NCI-H146 (cell line): ENCODE results near the gene RALGAPB.
"Not testable (repeated sequence)": the region's sequence is repeated elsewhere in the genome, so short reads cannot be mapped to it uniquely, and the experiment has no call there.

Source experiments
- DNase-seq: peaks from one replicate; lab custom pipeline; 2025; lab: John Stamatoyannopoulos, UW

RALGAPB gene

DNA sequence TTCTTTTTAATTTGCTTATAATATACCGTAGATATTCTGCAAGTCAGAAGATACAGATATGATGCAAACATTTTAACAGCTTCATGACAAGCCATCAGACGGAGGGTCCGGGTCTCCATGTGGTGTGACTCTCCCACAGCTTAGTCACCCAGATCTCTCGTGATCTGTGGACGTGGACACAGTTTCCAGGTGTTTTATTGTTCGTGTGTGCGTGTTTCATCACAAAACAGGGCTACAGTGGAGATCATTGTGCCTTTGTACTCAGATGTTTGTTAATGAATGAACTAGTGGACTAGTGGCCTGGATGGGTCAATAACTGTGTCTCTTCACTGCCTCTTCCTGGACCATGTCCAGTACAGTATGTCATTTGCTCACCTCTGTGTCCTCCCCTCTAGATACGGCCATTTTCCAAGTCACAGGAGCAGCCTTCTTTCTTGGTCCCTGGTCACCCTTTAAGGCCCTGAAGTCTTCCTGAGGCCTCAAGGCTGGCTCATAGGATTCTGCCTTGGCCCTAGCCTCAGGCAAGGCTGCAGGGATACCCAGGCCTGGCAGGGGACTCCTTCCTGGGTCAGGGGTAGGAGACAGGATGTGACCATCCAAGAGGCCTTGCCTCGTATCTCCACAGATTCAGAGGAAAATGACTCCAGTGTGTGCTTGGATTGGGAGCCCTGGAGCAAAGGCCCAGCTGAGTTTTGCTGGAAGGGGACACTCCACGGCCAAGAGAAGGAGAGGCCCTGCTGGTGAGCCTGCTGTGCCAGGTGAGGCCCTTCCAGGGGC lies 112.9 kb downstream of the RALGAPB start:
- no peak for DNase-seq

DNA sequence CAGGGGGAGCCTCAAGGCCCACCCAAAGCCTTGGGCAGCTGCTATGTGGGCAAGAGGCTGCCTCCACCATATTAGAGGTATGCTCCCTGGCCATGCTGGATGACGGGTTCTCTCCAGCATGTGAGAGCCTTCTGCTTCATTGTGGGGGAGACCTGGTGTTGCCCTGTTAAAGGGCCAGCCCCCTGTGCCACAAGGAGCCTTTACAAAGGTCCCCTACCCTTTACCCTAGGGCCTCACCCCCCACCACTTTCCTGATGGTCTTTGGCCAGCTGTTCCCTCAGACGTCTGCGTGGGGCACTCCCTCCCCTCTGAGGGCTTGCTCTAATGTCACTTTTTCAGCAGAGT lies 113.5 kb downstream of the RALGAPB start:
- DNase-seq: no peak

DNA sequence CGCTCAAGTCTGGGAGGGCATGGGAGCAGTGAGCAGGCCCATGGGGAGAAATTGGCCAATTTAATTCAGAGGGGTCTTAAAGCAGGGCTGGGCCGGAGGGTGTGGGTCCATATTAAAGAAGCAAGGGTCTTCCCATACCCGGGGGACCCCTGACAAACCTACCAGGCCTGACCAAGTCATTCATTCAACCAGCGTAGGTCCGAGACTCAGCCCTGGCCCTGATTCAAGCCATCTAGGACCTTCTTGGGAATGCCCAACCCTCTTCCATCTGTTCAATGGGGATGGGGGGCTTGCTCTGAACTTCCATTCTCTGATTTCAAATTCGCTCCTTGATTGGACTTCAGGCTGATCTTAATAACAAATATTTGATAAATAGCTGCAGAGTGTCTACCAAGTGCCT lies 115.7 kb downstream of the RALGAPB start:
- no peak for DNase-seq

DNA sequence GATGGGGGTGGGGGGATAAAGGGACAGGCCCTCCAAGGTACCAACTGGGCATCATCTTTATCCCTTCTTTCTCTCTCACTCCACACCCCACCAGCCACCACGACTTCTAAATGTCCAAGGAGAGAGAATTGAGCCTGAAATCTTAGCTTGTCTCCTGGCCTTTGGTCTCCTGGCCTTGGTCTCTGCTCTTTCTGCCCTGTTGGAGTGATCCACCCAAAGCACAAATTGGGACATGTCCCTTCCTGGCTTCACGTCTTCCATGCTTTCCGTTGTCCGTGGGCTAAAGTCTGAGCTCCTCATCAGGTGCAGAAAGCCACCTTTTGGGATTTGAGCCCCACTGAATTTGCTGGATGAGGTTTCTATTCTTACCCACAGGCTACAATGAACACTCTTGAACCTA lies 116.7 kb downstream of the RALGAPB start:
- DNase-seq: no peak

DNA sequence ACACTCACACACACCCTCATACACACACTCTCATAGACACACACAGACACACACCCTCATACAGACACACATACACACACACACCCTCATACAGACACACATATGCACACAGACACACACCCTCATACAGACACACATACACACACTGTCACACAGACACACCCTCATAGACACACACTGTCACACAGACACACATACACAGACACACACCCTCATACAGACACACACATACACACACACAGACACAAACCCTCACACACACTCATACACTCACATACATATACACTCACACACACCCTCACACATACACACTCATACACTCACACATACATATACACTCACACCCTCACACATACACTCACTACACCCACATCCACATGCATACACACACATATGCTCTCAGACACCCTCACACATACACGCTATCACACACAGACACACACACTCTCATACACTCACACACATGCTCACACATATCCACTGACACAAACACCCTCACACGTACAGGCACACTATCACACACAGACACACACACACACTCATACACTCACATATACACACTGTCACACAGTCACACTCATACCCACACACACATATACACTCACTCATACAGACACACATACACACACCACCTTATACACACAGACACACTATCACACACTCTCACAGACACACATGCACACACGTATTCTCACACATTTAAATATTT lies 117.5 kb downstream of the RALGAPB start:
- DNase-seq: no peak

DNA sequence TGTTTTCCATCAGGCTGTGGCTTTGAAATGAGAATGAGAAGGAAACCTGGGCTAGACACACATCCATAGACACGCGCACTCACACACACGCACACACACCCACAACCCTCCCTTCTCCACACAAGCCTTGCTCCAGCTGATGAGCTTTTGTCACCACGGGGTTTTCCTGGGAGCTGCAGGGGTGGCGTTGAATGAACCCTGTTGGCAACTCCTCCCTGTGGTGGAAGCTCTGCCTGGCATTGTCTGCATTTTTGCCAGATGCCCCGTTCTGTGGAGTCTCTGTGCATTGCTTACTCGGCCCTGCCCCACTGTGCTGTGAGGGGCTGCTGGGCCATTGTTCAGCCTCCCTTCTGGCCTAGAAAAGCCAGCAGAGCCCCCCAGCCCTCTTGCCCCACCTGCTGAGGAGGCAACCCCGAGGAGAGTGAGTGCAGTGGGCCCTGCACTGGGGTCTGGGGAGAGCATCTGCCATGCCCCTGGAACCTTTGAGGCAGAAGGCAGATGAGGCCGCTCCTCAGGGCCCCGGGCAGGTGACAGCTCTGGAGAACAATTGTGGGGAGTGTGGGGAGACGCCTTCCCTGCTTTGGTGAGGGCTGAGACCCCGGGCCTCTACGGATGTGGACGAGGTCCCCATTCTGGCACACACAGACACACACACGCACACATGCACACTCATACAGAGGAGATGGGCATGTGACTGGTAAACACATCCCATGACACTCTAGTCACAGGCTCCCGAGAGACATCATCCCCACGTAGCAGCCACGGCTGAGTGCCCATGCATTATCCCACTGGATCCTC lies 118.2 kb downstream of the RALGAPB start:
- peak; percentile 16 for DNase-seq

DNA sequence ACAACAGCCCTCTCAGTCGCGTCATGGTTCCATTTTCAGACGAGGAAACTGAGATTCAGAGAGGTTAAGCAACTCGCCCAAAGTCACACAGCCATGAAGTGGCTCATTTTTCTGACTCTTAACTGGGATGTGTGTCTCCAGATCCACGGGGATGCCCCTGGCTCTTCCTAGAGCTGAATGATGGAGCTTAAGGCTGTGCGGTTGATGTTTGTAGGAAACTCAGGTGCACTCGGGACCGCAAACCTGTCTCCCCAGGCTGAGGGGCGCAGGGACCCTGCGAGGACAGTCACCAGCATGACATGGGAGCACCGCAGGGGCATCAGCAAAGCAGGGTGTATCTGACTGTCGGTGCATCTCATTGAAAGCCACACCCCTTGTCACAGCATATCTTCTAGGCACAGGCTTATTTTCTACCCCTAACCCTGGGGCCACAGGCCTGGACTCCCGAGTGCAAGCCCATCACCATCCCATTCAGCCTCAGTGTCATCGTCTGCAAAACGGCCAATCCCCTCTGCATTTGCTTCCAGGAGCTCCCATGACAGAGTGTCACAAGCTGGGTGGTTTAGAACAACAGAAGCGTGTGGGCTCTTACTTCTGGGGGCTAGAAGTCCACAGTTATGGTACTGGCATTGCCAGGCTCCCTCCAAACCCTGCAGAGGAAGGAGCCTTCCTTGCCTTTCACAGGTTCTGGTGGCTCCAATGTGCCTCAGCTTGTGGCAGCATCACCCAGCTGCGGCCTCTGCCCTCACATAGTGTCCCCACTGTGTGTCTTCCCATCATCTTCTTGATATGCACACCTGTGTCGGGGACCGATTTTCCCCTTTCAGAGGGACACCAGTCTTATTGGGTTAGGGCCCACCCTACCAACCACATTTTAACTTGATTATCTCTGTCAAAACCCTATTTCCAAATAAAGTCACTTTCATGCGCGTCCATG lies 119.1 kb downstream of the RALGAPB start:
- no peak for DNase-seq

DNA sequence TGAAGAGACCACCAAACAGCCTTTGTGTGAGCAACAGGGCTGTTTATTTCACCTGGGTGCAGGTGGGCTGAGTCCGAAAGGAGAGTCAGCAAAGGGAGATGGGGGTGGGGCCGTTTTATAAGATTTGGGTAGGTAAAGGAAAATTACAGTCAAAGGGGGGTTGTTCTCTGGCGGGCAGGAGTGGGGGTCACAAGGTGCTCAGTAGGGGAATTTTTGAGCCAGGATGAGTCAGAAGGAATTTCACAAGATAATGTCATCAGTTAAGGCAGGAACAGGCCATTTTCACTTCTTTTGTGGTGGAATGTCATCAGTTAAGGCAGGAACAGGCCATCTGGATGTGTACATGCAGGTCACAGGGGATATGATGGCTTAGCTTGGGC lies 119.8 kb downstream of the RALGAPB start:
- DNase-seq: not testable (repeated sequence)

DNA sequence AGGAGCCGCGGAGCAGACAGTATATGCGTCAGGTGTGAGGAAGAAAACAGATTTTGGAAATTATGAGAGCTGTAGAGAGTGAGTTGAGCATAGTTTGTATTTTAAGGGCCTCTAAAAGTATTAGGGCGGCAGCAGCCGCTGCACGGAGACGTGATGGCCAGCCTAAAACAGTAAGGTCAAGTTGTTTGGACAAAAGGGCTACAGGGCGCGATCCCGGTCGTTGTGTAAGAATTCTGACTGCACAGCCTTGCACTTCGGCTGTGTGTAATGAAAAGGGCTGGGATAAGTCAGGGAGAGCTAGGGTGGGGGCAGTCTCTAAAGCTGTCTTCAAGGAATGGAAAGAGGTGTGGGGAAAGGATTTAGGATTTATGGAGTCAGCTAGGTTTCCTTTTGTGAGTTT lies 121.6 kb downstream of the RALGAPB start:
- DNase-seq: not testable (repeated sequence)

DNA sequence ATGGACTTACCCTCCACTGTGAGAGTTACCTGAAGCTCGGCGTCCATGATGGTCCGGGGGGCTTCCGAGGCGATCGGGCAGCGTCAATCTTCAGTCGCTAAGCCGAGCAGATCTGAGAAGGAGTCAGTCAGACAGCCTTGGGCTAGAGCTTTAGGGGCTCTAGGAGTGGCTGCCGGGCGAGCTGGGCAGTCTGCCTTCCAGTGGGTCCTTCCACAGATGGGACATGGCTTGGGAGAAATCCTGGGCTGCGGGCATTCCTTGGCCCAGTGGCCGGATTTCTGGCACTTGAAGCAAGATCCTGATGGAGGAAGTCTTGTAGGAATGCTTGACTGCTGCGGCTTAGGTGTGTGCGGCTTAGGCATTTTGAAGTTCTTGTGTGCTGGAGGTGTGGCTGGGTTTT lies 123.2 kb downstream of the RALGAPB start:
- DNase-seq: not testable (repeated sequence)

DNA sequence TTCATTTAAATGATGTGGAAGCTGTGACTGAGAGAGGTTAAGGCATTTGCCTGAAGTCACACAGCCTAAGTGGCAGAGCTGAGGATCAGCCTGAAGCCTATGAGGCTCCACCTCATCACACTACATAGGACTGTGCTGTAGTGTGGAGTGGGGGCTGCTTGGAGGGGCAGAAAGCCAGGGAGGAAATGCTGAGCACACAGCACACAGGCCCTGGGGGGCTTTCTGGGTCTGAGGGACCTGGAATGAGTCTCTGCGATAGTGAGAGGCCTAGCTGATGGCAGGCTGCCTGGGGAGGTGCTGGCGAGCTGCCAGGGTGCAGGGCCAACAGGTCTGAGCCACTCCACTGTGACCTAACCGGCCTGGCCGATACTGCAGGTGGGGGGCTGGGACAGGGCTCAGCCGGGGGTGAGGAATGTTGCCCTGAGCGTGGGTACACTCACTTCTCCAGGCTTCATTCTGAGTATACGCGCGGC lies 126.8 kb downstream of the RALGAPB start:
- DNase-seq: peak; percentile 53

DNA sequence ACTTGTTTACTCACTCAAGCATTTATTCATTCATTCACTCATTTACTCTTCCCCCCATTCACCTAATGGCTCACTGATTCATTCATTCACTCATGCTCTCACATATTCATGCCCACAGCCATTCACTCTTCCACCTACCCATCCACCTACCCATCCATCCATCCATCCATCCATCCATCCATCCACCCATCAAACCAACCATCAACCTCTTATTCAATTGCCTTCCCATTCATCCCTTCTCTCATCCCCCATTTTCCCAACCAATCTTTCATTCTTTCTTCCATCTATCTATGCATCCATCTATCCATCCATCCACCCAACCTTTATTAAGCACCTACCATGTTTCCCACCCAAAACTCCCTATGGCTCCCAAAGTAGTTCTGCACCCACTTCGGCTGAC lies 127.4 kb downstream of the RALGAPB start:
- DNase-seq: no peak

DNA sequence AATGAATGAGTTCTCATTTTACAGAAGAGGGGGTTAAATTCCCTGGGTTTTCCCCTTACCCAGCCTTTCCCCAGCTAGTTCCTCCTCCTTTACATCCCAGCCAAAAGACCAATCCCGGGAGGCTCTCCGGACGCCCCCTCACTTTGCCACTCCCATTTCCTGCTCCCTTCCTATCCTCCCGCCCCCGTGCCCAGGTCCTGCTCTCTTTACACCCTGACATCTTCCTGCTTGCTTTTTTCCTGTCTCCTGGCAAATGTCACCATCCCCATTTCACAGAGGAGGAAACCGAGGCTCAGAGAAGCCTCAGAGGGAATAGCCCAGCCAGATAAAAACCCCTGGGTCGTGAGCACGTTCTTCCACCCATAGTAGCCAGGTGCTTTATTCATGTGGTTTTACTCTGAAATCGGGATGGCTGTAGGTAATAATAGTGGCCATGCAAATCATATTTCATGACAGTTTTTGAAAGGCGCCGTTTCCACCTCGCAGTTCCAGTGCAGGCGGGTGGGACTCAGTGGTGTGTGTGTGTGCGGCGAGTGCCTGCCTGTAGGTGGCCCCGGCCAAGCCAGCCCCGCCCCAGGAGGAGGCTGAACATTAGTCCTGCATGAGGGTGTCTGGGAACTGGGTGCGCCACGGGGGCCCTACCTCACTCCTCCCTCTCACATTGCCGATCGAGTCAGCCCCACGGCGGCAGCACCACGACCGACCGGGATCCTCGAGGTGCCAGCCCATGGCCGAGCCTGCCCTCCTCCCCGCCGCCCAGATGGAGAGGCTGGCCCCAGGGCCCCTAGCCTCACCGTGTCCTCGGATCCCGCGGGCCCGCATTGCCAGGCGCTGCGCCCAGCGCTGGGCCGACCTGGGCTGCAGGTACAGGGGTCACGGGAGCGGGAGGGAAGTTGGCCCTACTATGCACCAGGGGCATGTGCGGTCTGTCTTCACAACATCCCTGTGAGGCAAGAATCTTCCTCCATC lies 128.9 kb downstream of the RALGAPB start, which contains the start of gene ARHGAP40:
TSS of gene ARHGAP40 (plus strand) at position 594 of the 969 bp plus-strand sequence.
- peak; percentile 54 for DNase-seq

DNA sequence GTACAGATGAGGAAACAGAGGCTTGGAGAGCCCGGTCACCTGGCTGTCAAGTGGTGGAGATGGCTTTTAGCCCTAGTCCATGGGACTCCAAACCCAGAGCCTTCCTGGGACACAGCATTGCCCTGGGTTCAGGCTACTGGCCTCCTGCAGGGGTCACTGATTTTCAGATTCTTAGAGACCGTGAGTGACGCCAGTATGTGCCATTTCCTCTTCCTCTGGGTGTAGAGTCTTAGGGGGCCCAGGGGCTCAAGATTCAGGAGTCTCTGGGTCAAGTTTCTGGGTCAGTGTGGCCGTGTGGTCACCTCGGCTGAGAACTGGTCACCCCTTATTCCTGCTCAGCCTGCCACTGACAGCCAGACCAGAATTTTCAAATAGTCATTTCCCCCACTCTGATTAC lies 129.5 kb downstream of the RALGAPB start:
- DNase-seq: no peak

DNA sequence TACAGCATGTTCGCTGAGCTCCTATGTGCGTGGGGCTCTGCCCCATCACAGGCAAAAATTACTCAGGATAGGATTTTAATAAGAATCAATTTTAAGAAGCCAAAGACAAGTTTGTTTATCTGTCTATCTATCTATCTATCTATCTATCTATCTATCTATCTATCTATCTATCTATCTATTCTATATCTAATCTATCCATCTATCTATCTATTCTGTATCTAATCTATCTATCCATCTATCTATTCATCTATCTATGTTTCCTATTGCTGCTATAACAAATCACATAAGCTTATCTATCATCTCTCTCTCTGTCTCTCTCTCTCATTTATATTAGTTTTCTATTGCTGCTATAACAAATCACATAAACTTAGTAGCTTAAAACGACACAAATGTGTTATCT lies 130.6 kb downstream of the RALGAPB start:
- DNase-seq: no peak

DNA sequence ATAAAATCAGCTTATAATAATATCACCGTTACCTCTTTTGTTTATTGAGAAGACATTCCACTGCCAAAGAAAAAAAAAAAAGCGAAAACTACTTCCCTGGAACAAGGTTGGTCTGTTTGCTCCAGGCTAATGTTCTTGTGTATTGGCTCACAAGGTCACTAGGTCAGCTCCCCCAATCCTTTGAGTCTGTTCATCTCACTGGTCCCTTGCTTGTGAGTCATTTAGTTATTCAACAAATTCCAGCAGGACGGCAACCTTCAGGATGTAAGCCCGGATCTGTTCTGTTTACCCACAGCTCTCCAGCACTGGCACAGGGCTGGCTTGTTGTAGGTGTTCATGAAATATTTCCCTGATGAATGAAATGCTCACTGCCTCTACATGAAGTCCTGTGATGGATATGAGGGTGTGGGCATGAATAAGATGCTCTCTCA lies 132.2 kb downstream of the RALGAPB start:
- DNase-seq: no peak

DNA sequence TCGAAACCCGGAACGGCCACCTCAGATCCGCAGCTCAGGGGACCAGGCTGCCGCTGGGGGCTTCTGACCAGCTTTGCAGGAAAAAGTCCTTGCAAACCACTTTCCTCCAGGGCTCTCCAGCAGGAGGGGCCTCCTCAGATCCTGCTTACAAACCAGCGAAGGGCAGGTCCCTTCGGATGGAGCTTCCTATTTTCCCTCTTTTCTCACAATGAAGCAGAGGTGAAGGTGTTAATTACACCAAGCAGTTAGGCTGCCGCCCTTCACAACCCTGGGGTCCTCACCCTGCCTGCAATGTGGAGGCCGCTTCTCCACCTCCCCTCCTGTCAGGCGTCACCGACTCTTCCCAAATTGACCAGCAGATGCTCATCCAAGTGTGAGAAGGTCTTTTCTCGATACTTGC lies 134.7 kb downstream of the RALGAPB start:
- no peak for DNase-seq

DNA sequence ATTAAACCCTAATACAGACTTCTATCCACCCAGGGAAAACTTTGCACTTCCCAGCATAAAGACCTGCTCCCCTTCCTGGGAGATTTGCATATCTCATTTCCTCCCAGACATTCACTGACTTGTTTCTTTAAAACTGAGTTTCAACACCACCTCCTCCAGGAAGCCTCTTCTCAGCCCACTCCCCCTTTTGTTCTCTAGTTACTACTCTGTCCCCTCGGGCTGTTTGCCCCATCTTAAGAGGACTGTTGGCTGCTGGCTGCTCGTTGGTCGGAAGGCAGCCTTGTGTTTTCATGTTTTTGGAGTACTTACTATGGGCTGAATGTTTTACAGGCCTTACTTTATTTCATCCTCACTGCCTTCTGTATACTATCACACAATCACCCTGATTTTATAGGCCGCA lies 135.5 kb downstream of the RALGAPB start:
- no peak for DNase-seq

DNA sequence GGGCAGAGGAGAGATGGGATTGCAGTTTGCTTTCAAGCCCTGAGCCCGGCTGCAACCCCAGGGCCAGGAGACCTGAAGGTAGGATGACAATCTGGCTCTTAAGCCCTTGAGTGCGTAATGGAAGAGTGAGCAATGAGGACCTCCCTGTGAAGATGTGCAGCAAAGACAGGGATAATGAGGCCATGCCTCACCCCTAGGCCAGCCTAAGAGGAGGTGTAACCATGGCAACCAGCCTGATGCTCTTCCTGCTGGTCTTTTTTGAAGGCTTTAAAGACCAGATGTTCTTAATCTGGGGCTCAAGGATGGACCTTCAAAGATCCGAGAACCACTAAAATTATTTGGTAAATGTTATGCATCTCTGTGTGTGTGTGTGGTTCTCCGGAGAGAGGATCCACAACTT lies 137.2 kb downstream of the RALGAPB start:
- DNase-seq: no peak

DNA sequence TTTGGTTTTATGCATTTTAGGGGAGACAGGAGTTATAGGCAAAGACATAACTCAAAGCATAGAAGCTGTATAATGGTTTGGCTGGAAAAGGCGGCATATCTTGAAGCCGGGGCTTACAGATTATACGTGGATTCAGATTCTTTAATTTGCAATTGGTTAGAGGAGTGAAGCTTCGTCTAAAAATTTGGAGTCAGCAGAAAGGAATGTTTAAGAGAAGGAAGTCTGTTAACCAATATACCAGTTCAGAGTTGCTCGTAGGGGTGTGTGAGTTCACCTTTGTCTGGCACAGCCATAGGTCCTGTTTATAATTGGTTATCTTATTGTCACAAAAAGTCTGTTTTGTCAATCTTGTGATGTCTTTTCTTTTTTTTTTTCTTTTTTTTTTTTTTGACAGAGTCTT lies 137.9 kb downstream of the RALGAPB start:
- DNase-seq: no peak
